Measurements from ENCODE around the gene RPUSD1.

Gene RPUSD1

GRCh38 chr16:734981-735881 lies 53.0 kb downstream of the RPUSD1 start:
- no peak overlapping the region for H3K4me3 ChIP-seq (ENCODE audit: low read depth, low read length)
- TF ChIP-seq MYC (IDR thresholded peaks at IDR 0.05; ENCODE audit: low read depth, low read length) (no peak), CTCF (IDR thresholded peaks at IDR 0.05; ENCODE audit: low read depth, low read length) (no peak), POLR2A (IDR thresholded peaks at IDR 0.05; ENCODE audit: extremely low read depth, insufficient read length) (no peak), MAX (IDR thresholded peaks at IDR 0.05; ENCODE audit: low read depth, low read length) (no peak)
- no peak for DNase-seq (ENCODE audit: low read depth)
